ENCODE measurements around the gene EPHA5. TPM values are rescaled to one million over a fixed set of nuclear protein-coding genes. Genes with fewer than 3 reads are reported as not detected.

The EPHA5 gene
- total RNA-seq, 1 experiment from 2014 or later: 0.04 TPM

GRCh38 chr4:65550500-65550899 is 119.8 kb downstream of the EPHA5 start (continued):
- TF ChIP-seq SMAD3 (CRISPR knock-in tag; IDR thresholded peaks at IDR 0.05; ENCODE audit: borderline replicate concordance): no peak
- no peak for TF ChIP-seq ATF1 (CRISPR knock-in tag; IDR thresholded peaks at IDR 0.05)

GRCh38 chr4:65546882-65547416 is 123.3 kb downstream of the EPHA5 start:
- Mint-ChIP-seq H3K27me3 (ENCODE audit: low read depth) (no peaks in the 10 kb centered on the region), H3K27ac (no peak overlapping the region), H3K36me3 (no peaks in the 10 kb centered on the region), H3K9me3 (peaks cover 13% of the 10 kb centered on the region), H3K4me1 (no peaks in the 10 kb centered on the region; the same call in 1 of the 2 replicates), H3K4me3 (no peak overlapping the region)
- ATAC-seq (no peak), DNase-seq (ENCODE audit: low spot score) (no peak)
- ChIA-PET POLR2A (interaction anchor here (0.7 kb wide), 1 partner anchor 171 kb away, joined by 3 read pairs; no protein-coding TSS in a partner anchor), CTCF (no interaction called here)
- TF ChIP-seq NR2C2 (CRISPR knock-in tag; IDR thresholded peaks at IDR 0.05) (no peak), GRHL2 (CRISPR knock-in tag; IDR thresholded peaks at IDR 0.05; ENCODE audit: insufficient replicate concordance, severe bottlenecking) (no peak), ETV6 (CRISPR knock-in tag; IDR thresholded peaks at IDR 0.05) (no peak), E2F4 (CRISPR knock-in tag; IDR thresholded peaks at IDR 0.05; ENCODE audit: borderline replicate concordance, low read depth) (no peak), RELA (CRISPR knock-in tag; IDR thresholded peaks at IDR 0.05; ENCODE audit: borderline replicate concordance) (no peak), ARID4B (CRISPR knock-in tag; IDR thresholded peaks at IDR 0.05; ENCODE audit: borderline replicate concordance) (no peak), TP53 (CRISPR knock-in tag; IDR thresholded peaks at IDR 0.05) (no peak), HMGA2 (CRISPR knock-in tag; IDR thresholded peaks at IDR 0.05) (no peak), TCF7 (CRISPR knock-in tag; IDR thresholded peaks at IDR 0.05; ENCODE audit: low read depth) (no peak), ZNF219 (CRISPR knock-in tag; IDR thresholded peaks at IDR 0.05; ENCODE audit: borderline replicate concordance) (no peak)

GRCh38 chr4:65538571-65538970 is 131.7 kb downstream of the EPHA5 start:
- TF ChIP-seq E2F5 (CRISPR knock-in tag; IDR thresholded peaks at IDR 0.05) (no peak), ZNF425 (CRISPR knock-in tag; conservative IDR thresholded peaks at IDR 0.05) (no peak), FOXK1 (CRISPR knock-in tag; IDR thresholded peaks at IDR 0.05) (no peak), SOX15 (CRISPR knock-in tag; IDR thresholded peaks at IDR 0.05) (no peak)
- H3K27me3 Mint-ChIP-seq (ENCODE audit: low read depth): no peaks in the 10 kb centered on the region
- no peak for ATAC-seq
- CTCF ChIA-PET: no interaction called here
- H3K4me3 Mint-ChIP-seq: no peak overlapping the region
- H3K36me3 Mint-ChIP-seq: no peaks in the 10 kb centered on the region
- POLR2A ChIA-PET: no interaction called here
- peaks cover 18% of the 10 kb centered on the region for H3K4me1 Mint-ChIP-seq
- no peak overlapping the region for H3K27ac Mint-ChIP-seq
- no peak for DNase-seq (ENCODE audit: low spot score)
- H3K9me3 Mint-ChIP-seq: peaks cover 4% of the 10 kb centered on the region

Data from WTC11 (cell line).